HepG2 (cell line): ENCODE results near the gene TMEM86B. TPM values are rescaled to one million over a fixed set of nuclear protein-coding genes. Genes with fewer than 3 reads are reported as not detected.

Experiments
- AKAP8 ChIP-seq: sonication (generic); formaldehyde crosslinking; IDR thresholded peaks from 2 replicates; pipeline ENCODE4 v1.5.1; 2020; ENCODE audit warnings: mild to moderate bottlenecking, missing genetic modification reagents
- CC2D1A ChIP-seq: sonication (generic); formaldehyde crosslinking; IDR thresholded peaks from 2 replicates; pipeline ENCODE4 v1.8.1; 2023; ENCODE audit warnings: mild to moderate bottlenecking, missing genetic modification reagents
- ELK4 ChIP-seq: sonication (generic); formaldehyde crosslinking; IDR thresholded peaks from 2 replicates; pipeline ENCODE4 v1.9.0; 2021; ENCODE audit warnings: missing genetic modification reagents, borderline replicate concordance
- MAFK ChIP-seq, 2 experiments: IDR thresholded peaks in 1 of 2; conservative IDR thresholded peaks in 1 of 2; 2 replicates each; pipeline ENCODE4 v1.6.1; 2011; ENCODE audit warnings: improper control_type of control experiment in 2 of 2, low read length in 2 of 2
- NKX3-1 ChIP-seq: sonication (generic); formaldehyde crosslinking; IDR thresholded peaks from 2 replicates; pipeline ENCODE4 v1.5.0; 2020; ENCODE audit warnings: missing genetic modification reagents
- PRDM4 ChIP-seq: sonication (generic); formaldehyde crosslinking; IDR thresholded peaks from 2 replicates; pipeline ENCODE4 v1.9.0; 2021; ENCODE audit warnings: missing genetic modification reagents, borderline replicate concordance
- RFX1 ChIP-seq: fragments of 450-650 bp; IDR thresholded peaks from 2 replicates; pipeline ENCODE4 v1.6.1; 2017
- RORA ChIP-seq: sonication (generic); formaldehyde crosslinking; IDR thresholded peaks from 2 replicates; pipeline ENCODE4 v1.5.0; 2020; ENCODE audit warnings: mild to moderate bottlenecking, missing genetic modification reagents, moderate library complexity
- SMARCE1 ChIP-seq: fragments of 450-650 bp; IDR thresholded peaks from 2 replicates; pipeline ENCODE4 v1.6.1; 2017; ENCODE audit warnings: borderline replicate concordance
- SOX6 ChIP-seq, 2 experiments: fragments of 450-650 bp in 1 of 2; sonication (generic) in 1 of 2; formaldehyde crosslinking in 1 of 2; IDR thresholded peaks; 2 replicates each; pipeline versions ENCODE4 v1.4.0 to v1.6.1; 2017 to 2020; ENCODE audit warnings: antibody characterized with exemption in 1 of 2, mild to moderate bottlenecking in 1 of 2, missing genetic modification reagents in 1 of 2
- SRF ChIP-seq: IDR thresholded peaks from 2 replicates; pipeline ENCODE4 v1.6.1; 2011; ENCODE audit warnings: mild to moderate bottlenecking, low read depth, low read length, moderate library complexity
- UBTF ChIP-seq: sonication (generic); formaldehyde crosslinking; IDR thresholded peaks from 2 replicates; pipeline ENCODE4 v1.4.0; 2020; ENCODE audit warnings: mild to moderate bottlenecking, missing genetic modification reagents
- ZFP62 ChIP-seq: sonication (generic); formaldehyde crosslinking; IDR thresholded peaks from 2 replicates; pipeline ENCODE4 v1.4.0; 2020; ENCODE audit warnings: missing genetic modification reagents
- ZNF264 ChIP-seq: sonication (generic); formaldehyde crosslinking; IDR thresholded peaks from 2 replicates; pipeline ENCODE4 v1.4.0; 2020; ENCODE audit warnings: missing genetic modification reagents
- ZNF276 ChIP-seq: sonication (generic); formaldehyde crosslinking; IDR thresholded peaks from 2 replicates; pipeline ENCODE4 v1.4.0; 2020; ENCODE audit warnings: mild to moderate bottlenecking, low read depth, missing genetic modification reagents
- ZNF451 ChIP-seq: sonication (generic); formaldehyde crosslinking; IDR thresholded peaks from 2 replicates; pipeline ENCODE4 v1.5.0; 2020; ENCODE audit warnings: mild to moderate bottlenecking, missing genetic modification reagents
- ZNF512 ChIP-seq: sonication (generic); formaldehyde crosslinking; IDR thresholded peaks from 2 replicates; pipeline ENCODE4 v1.4.0; 2020; ENCODE audit warnings: mild to moderate bottlenecking, missing genetic modification reagents
- ZNF790 ChIP-seq: sonication (generic); formaldehyde crosslinking; IDR thresholded peaks from 2 replicates; pipeline ENCODE4 v1.8.0; 2022; ENCODE audit warnings: missing genetic modification reagents, mild to moderate bottlenecking, borderline replicate concordance
- ZSCAN21 ChIP-seq: sonication (generic); formaldehyde crosslinking; IDR thresholded peaks from 2 replicates; pipeline ENCODE4 v1.8.0; 2022; ENCODE audit warnings: mild to moderate bottlenecking, missing genetic modification reagents, moderate library complexity, borderline replicate concordance
- polyA plus RNA-seq, 8 experiments: library from polyadenylated mRNA; depleted of rRNA in 3 of 8; stranded (reverse) in 7 of 8; unstranded in 1 of 8; fragments of >200 nt; fragmentation: Illumina TruSeq in 4 of 8; extraction: Trizol in 4 of 8; gene quantifications; 2 replicates each; pipeline versions ENCODE4 v1.2.1 to v1.2.3, GENCODE V29; 2011 to 2016; ENCODE audit warnings: low read depth in 4 of 8, missing spikeins in 1 of 8, mixed read lengths in 1 of 8; ENCODE audit not compliant: insufficient read depth in 1 of 8
- total RNA-seq, 5 experiments: library from RNA; depleted of rRNA; stranded (reverse); fragments of >200 nt; fragmentation: Illumina TruSeq; extraction: Trizol; gene quantifications; 2 replicates each; pipeline ENCODE4 v1.2.3, GENCODE V29; 2016; ENCODE audit warnings: low read depth in 1 of 5

TMEM86B gene
- total and polyA plus RNA-seq, 2 of the 13 experiments (the other 11 are each of a cell fraction or from before 2014, with no cell fraction given): 7.7 to 9.6 TPM

GRCh38 chr19:55206664-55207500 is 21.7 kb downstream of the TMEM86B start (continued):
- TF ChIP-seq UBTF (CRISPR knock-in tag): peak; percentile 86
- TF ChIP-seq RFX1: no peak
- TF ChIP-seq ZSCAN21: peak; percentile 59; the same call in 1 of the 2 replicates
- 0 out of 2 replicates have a peak, but pooled peaks have one; percentile 37 for TF ChIP-seq AKAP8 (CRISPR knock-in tag)
- TF ChIP-seq SRF: no peak
- TF ChIP-seq ZNF451 (CRISPR knock-in tag): no peak
- TF ChIP-seq NKX3-1: 0 out of 2 replicates have a peak, but pooled peaks have one; percentile 27
- TF ChIP-seq PRDM4 (CRISPR knock-in tag): no peak
- no peak for TF ChIP-seq MAFK (conservative IDR thresholded peaks at IDR 0.05 in 1 of 2, IDR thresholded peaks at IDR 0.05 in 1 of 2; ENCODE audit: low read length in 2 of 2)
- TF ChIP-seq ELK4: no peak
- 0 out of 2 replicates have a peak, but pooled peaks have one; percentile 68 for TF ChIP-seq CC2D1A
- TF ChIP-seq RORA (CRISPR knock-in tag): no peak; the same call in 1 of the 2 replicates
- no peak for TF ChIP-seq ZNF276 (CRISPR knock-in tag)
- TF ChIP-seq SMARCE1: no peak
- no peak for TF ChIP-seq ZNF512 (CRISPR knock-in tag)
- TF ChIP-seq ZNF264: no peak; the same call in 1 of the 2 replicates
- TF ChIP-seq ZNF790 (CRISPR knock-in tag): no peak
- TF ChIP-seq SOX6 (IDR thresholded peaks at IDR 0.05): no peak
- peak; percentile 91 for TF ChIP-seq SOX6 (CRISPR knock-in tag; IDR thresholded peaks at IDR 0.05)
- TF ChIP-seq ZFP62: no peak
